ENCODE data around the gene MRPL17.
A peak's percentile ranks its signal among the peaks of the same experiment; 100 is the strongest.
"Not testable (repeated sequence)": the region's sequence is repeated elsewhere in the genome, so short reads cannot be mapped to it uniquely, and the experiment has no call there.

The MRPL17 gene

DNA sequence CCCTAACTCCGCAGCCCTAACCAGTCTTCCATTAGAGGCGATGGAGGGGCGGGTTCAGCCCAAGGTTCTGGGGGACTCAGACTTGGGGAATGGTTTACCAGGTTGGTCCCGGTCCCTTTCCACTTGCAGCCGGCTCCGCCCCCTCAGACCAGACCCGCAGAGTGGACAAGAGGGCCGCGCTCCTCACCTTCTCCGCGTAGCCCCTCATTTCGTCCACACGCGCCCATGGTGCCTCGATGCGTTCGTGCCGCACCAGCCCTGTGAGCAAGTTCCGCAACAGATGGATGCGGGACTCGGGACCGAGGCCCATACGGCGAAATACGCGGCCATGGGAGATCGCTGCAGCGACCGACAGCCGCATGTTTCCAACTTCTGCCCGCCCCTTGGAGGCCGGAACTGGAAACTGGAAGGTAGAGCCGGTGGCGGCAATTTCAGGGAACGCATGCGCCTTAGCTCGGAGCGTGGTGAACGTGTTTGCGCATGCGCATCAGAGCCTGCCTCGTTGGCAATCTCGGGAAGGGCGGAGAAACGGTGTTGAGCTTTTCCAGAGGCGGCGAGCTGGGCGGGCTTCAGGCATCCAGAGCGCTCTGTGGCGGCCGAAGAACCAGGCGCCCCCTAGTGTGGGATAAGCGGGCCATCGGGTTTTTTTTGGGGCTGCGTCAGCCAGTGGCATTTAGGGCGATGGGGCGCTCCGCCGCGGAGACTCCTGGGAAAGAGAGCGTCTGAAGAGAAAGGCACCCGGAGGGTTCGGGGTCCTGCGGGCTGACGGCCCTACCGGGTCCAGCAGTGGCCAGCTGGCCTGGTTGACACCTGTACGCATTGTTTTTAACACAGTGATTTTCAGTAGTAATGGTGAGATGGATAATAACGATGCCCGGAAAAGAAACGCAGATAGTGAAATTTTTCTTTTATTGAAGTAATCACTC lies at the start of gene MRPL17:
TSS of gene MRPL17 (minus strand) at position 405 of the 926 bp plus-strand sequence. CDS start at position 361, 44 bp downstream.
- peak within 1 kb of the TSS; percentile 100 for H3K27ac Mint-ChIP-seq
- no peaks in the 10 kb centered on the region for H3K9me3 Mint-ChIP-seq (ENCODE audit: low read depth)
- H3K4me1 Mint-ChIP-seq (ENCODE audit: low read depth): peaks cover 27% of the 10 kb centered on the region
- peak within 1 kb of the TSS; percentile 99 for H3K4me3 Mint-ChIP-seq
- H3K27me3 Mint-ChIP-seq: no peaks in the 10 kb centered on the region
- peaks cover 17% of the 10 kb centered on the region for H3K36me3 Mint-ChIP-seq

DNA sequence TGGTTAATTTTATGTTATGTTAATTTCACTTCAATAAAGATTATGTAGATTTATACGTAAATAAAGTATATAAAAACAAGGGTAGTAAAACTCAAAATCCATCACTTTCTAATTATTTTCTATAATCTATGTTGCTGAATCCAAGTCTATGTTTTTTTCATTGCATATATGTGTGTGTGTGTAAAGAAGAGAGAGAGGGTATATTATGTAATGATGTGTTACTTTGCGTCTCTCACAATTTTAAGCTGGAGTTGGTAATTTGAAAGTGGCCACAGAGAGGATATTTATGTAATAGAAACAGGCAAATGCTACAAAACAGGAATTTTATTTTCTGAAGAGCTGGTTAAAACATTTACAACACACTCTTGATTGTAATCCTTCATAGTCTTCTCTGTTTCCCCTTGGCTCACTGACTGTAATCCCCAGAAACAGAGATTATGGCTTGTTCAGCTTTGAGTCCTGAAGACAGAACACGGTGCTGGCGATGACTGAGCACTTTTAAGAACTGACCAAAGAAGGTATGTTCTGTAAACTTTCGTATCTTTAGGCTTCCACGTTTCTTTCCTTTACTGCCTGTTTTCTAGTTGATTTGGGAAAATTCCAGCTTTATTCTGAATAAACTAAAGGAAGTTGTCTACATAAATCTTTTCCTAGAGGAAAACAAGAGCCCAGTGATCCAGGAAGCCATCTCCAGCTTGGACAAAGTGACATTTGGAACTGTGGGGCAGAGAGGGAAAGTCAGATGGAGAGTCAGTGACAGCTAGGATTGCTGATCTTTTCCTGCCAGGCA lies 45.0 kb upstream of the MRPL17 start:
- peaks cover 79% of the 10 kb centered on the region for H3K4me1 Mint-ChIP-seq (ENCODE audit: low read depth)
- peaks cover 24% of the 10 kb centered on the region for H3K36me3 Mint-ChIP-seq
- peaks cover 8% of the 10 kb centered on the region for H3K9me3 Mint-ChIP-seq (ENCODE audit: low read depth)
- H3K4me3 Mint-ChIP-seq: peak overlapping the region; percentile 9
- H3K27ac Mint-ChIP-seq: peak overlapping the region; percentile 94
- no peaks in the 10 kb centered on the region for H3K27me3 Mint-ChIP-seq

DNA sequence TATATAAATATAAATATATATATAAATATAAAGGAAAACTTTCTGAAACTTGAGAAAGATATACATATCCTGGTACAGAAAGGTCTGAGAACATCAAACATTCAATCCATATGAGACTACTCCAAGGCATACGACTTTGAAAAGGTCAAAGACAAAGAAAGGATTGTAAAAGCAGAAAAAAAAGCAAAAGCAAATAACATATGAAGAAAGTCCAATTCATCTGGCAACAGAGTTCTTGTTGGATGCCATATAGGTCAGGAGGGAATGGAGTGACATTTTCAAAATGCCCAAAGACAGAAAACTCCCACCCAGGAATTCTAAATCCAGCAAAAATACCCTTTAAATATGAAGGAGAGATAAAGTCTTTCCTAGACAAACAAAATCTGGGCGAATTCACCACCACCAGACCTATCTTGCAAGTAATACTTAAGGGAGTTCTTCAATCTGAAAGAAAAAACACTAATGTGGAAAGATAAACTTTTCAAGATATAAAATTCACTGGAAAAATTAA lies 42.3 kb upstream of the MRPL17 start:
- Mint-ChIP-seq H3K27me3 (no peaks in the 10 kb centered on the region), H3K36me3 (peaks cover 42% of the 10 kb centered on the region), H3K27ac (peak overlapping the region; percentile 80), H3K9me3 (ENCODE audit: low read depth) (peaks cover 16% of the 10 kb centered on the region), H3K4me1 (ENCODE audit: low read depth) (peaks cover 89% of the 10 kb centered on the region), H3K4me3 (no peak overlapping the region)

DNA sequence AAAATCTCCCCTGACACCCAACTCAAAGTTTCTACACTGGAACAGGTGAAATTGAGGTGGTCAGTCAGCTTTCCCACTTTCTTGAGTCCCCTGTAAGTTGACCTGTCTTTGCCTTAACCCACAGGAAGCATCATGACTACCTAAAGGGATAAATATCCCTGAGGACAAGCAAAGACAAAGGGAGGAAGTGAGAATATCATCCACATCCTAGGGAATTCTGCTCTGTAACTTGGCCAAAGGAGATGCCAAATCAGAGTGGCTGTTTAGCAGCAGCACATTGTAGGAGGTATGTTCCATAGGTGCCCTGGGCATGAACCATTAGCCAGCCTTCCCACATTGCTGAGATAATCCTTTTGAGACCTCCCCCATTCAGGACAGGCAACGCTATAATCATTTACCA lies 40.9 kb upstream of the MRPL17 start:
- peaks cover 21% of the 10 kb centered on the region for H3K9me3 Mint-ChIP-seq (ENCODE audit: low read depth)

DNA sequence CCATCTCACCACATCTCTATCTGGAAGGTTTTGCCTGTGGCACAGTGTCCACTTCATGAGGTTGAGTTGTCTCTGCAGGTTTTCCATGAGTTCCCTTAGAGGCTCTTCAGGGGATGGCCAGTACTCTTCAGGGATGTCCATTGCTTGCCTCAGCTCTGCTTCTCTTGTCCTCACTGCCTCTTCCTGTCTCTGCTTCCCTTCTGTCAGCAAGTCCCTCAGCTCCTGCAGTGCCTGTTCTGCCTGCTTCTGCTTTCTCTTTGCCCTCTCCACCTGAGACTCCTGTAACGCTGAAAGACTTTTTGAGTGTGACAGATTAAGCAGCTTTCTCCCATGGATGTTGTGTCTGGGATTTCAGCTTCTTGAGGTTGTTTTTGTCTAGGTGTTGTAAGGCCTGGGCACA lies 38.2 kb upstream of the MRPL17 start:
- H3K36me3 Mint-ChIP-seq: peaks cover 41% of the 10 kb centered on the region
- peaks cover 18% of the 10 kb centered on the region for H3K9me3 Mint-ChIP-seq (ENCODE audit: low read depth)
- H3K27me3 Mint-ChIP-seq: no peaks in the 10 kb centered on the region
- peak overlapping the region; percentile 32 for H3K4me3 Mint-ChIP-seq
- peaks cover 71% of the 10 kb centered on the region for H3K4me1 Mint-ChIP-seq (ENCODE audit: low read depth)
- H3K27ac Mint-ChIP-seq: peak overlapping the region; percentile 72

More for the DNA sequence above, 40.9 kb upstream of the MRPL17 start:
- Mint-ChIP-seq H3K4me1 (ENCODE audit: low read depth) (peaks cover 91% of the 10 kb centered on the region), H3K4me3 (no peak overlapping the region), H3K27me3 (no peaks in the 10 kb centered on the region), H3K27ac (peak overlapping the region; percentile 86), H3K36me3 (peaks cover 45% of the 10 kb centered on the region)

DNA sequence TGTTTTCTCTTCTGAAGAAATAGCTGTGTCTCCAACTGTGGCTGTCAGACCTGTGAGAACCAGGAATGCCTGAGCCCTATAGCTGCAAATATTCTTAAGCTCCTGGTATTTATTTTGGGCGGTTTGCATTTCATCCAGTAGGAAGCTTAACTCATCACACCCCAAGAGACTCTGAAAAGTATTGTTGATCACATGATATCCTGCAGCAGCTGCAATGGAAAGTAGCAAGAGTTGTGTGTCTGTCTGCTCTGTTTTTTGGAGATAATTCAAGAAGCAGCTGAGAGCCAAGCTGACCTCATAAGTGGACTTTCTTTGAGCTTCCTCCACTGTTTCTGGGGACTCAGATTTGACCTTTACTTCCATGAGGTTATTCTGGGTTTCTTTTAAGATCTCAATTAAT lies 36.4 kb upstream of the MRPL17 start:
- H3K9me3 Mint-ChIP-seq (ENCODE audit: low read depth): peaks cover 20% of the 10 kb centered on the region
- no peak overlapping the region for H3K27ac Mint-ChIP-seq
- H3K27me3 Mint-ChIP-seq: no peaks in the 10 kb centered on the region
- H3K36me3 Mint-ChIP-seq: peaks cover 44% of the 10 kb centered on the region
- H3K4me3 Mint-ChIP-seq: no peak overlapping the region
- H3K4me1 Mint-ChIP-seq (ENCODE audit: low read depth): peaks cover 62% of the 10 kb centered on the region

DNA sequence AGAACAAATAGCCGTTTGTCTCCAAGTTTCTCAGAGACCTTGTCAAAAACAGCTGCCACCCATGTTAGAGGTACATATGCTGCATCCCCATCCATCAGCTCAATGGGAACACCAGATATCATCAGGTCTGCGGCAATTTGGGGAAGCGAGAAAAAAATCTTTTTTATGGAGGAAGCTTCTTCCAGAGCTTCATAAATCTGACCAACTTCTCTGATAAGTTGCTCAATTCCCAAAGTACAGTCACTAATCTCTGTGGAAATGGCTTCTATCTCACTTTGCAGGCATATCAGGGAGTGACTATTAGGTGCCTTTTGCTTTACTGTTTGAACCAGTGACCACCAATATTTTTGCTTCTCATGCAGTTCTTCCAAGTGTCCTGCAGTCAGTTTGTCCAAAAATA lies 34.3 kb upstream of the MRPL17 start:
- Mint-ChIP-seq H3K4me3 (no peak overlapping the region), H3K4me1 (ENCODE audit: low read depth) (peaks cover 46% of the 10 kb centered on the region), H3K9me3 (ENCODE audit: low read depth) (peaks cover 15% of the 10 kb centered on the region), H3K27ac (peak overlapping the region; percentile 72), H3K36me3 (peaks cover 36% of the 10 kb centered on the region), H3K27me3 (no peaks in the 10 kb centered on the region)

DNA sequence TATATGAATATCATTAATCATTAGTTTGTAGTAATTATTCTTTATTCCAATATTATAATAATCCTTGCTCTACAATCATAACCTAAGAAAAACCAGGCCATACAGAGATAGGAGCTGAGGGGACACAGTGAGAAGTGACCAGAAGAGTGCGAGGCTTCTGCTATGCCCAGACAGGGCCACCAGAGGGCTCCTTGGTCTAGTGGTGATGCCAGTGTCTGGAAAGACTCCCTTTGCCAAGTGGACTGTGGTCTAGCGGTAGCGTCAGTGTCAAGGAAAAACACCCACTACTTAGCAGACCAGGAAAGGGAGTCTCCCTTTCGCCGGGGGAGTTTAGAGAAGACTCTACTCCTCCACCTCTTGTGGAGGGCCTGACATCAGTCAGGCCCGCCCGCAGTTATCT lies 28.4 kb upstream of the MRPL17 start:
- Mint-ChIP-seq H3K36me3 (peaks cover 17% of the 10 kb centered on the region), H3K27ac (peak overlapping the region; percentile 77), H3K4me1 (ENCODE audit: low read depth) (peaks cover 24% of the 10 kb centered on the region)
- H3K9me3 Mint-ChIP-seq (ENCODE audit: low read depth); H3K27me3 Mint-ChIP-seq; H3K4me3 Mint-ChIP-seq: not testable (repeated sequence)

DNA sequence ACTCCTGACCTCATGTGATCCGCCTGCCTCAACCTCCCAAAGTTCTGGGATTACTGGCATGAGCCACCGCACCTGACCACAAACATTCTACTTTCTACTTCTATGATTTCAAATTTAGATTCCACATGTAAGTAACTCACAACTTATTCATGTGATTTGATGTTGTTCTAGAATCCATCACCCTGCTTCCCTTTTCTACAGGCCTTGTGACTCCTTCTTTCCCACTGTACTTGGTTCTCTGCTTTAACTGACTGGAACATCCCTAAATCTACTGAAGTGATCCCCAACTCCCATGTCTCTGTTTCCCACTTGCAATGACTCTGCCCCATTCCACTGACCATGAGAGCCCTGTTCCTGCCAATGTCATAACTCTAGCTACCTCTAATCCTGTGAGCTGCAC lies 25.7 kb upstream of the MRPL17 start:
- peaks cover 4% of the 10 kb centered on the region for H3K9me3 Mint-ChIP-seq (ENCODE audit: low read depth)
- H3K36me3 Mint-ChIP-seq: peaks cover 5% of the 10 kb centered on the region
- no peak overlapping the region for H3K4me3 Mint-ChIP-seq
- peak overlapping the region; percentile 62 for H3K27ac Mint-ChIP-seq
- peaks cover 23% of the 10 kb centered on the region for H3K4me1 Mint-ChIP-seq (ENCODE audit: low read depth)
- no peaks in the 10 kb centered on the region for H3K27me3 Mint-ChIP-seq

DNA sequence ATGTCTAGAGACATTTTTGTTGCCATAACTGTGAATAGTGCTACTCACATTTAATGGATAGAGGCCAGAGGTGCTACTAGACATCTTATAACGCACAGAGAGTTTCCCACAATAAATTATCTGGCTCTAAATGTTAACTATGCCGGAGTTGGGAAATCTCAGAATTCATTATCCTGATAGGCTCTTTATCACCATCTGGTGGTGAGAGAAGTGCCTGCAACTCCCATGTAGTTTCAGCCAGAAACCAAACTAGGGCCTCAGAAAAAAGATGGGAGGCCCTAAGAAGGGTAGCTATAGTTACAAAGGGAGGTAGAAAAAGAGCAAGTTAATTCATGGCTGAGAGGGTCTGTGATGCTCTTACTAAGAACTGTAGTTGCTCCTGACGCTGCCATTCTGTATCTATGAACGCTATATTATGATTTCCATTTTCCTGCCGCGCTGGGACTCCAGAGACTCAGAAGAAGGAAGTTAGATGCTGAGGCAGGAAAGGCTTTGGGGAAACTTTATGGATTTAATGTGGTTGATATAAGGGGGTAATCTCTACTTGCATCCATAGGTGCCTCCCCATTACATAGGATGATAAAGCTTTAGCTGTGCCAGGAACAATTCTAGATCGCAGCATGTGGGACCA lies 22.9 kb upstream of the MRPL17 start:
- H3K27me3 Mint-ChIP-seq: no peaks in the 10 kb centered on the region
- H3K27ac Mint-ChIP-seq: peak overlapping the region; percentile 36
- peaks cover 18% of the 10 kb centered on the region for H3K4me1 Mint-ChIP-seq (ENCODE audit: low read depth)
- no peaks in the 10 kb centered on the region for H3K36me3 Mint-ChIP-seq
- no peak overlapping the region for H3K4me3 Mint-ChIP-seq
- no peaks in the 10 kb centered on the region for H3K9me3 Mint-ChIP-seq (ENCODE audit: low read depth)

DNA sequence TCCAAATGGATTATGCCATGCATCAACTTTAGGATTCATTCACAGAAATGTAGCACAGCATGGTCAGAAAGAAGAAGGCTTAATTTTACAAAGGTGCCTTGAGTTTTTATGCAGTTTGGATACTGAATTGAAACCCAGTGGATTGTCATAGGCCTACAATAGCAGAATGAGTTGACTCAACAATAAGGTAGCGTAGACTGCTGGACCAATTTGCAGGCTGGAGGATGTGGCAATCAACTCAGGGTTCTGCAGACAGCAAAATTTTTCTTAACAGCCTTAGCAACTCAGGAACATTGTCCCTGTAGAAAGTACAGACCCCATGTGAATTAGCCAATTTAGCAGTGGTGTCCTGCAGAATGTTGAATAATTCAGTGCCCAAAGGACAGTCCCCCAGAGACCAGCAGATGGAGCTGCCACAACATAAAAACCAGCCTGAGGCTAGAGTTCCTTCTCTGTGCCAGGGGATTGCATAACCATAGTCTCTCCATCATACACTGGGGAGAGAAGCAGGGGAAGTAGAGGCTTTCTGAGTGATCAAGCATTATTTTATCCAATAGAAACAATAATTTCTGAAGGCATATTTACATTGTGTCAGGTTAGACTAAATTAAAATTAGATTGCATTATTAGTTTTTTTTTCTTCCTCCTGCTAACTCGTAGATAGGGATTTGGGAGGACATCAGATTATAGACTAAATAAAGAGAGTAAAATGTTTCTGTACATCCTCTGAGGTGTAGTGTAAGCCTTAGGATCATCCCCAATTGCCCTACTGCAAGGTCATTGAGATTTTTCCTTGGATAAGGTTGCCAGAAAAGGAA lies 20.3 kb upstream of the MRPL17 start:
- H3K9me3 Mint-ChIP-seq (ENCODE audit: low read depth): no peaks in the 10 kb centered on the region
- no peaks in the 10 kb centered on the region for H3K36me3 Mint-ChIP-seq
- H3K27me3 Mint-ChIP-seq: no peaks in the 10 kb centered on the region
- H3K4me3 Mint-ChIP-seq: no peak overlapping the region
- no peak overlapping the region for H3K27ac Mint-ChIP-seq
- peaks cover 13% of the 10 kb centered on the region for H3K4me1 Mint-ChIP-seq (ENCODE audit: low read depth)

DNA sequence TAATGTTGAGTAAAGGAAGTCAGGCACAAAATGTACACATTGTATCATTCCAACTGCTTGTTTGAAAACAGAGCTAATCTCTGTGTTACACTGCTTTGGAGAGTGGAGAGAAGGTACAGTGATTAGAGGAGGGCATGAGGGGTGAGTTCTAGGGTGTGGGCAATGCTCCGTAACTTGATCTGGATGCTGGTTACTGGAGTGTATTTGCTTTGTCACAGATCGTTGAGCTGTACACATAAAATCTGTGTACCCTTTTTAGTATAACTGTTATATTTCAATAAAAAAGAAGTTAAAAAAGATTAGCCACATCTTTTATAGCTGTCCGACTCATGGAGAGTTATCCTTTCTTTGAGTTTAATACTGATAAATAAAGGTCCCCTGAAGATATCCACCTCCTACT lies 18.8 kb upstream of the MRPL17 start:
- Mint-ChIP-seq H3K27ac (peak overlapping the region; percentile 47), H3K4me1 (ENCODE audit: low read depth) (peaks cover 13% of the 10 kb centered on the region)
- H3K9me3 Mint-ChIP-seq (ENCODE audit: low read depth); H3K4me3 Mint-ChIP-seq; H3K36me3 Mint-ChIP-seq; H3K27me3 Mint-ChIP-seq: not testable (repeated sequence)

DNA sequence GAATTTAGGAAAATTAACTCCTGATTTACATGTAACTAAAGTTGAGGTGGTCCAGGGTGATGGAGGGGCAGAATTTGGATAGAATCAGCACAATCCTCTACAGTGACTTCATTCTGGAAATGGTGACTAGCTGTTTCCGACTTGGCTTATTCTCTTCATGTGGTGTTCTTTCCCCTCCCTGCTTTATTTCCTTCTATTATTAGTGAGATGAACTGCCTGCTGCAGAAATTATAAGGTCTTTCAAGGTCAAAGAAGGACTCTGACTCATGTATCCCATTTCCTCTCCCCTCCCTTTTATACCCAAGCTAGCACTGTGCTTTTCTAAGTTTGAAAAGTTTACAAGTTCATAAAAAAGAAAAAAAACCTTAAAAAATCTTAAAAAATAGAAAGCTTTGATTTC lies 12.2 kb upstream of the MRPL17 start:
- Mint-ChIP-seq H3K4me3 (peak overlapping the region; percentile 6), H3K36me3 (no peaks in the 10 kb centered on the region), H3K4me1 (ENCODE audit: low read depth) (peaks cover 34% of the 10 kb centered on the region), H3K27ac (peak overlapping the region; percentile 72), H3K27me3 (no peaks in the 10 kb centered on the region), H3K9me3 (ENCODE audit: low read depth) (no peaks in the 10 kb centered on the region)

DNA sequence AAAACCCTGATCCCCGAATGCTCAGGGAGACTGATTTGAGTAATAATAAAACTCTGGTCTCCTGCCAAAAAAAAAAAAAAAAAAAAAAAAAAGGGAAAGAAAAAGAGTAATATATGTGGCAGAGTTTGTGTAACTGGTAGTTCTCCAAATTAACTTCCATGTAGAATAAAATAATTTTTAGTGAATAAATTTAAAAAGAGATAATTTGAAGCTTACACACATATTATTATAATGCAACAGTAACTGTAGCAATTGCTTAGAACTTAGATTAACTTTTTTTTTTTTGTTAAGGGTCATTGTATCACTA lies 11.0 kb upstream of the MRPL17 start:
- Mint-ChIP-seq H3K4me1 (ENCODE audit: low read depth) (peaks cover 34% of the 10 kb centered on the region), H3K9me3 (ENCODE audit: low read depth) (no peaks in the 10 kb centered on the region), H3K27ac (peak overlapping the region; percentile 76), H3K4me3 (peak overlapping the region; percentile 64), H3K36me3 (no peaks in the 10 kb centered on the region), H3K27me3 (no peaks in the 10 kb centered on the region)
